HEK293T (cell line): ENCODE measurements around the gene VRK1.

Experiments used
- CTCF ChIA-PET: fragments of 350-600 bp; formaldehyde crosslinking; extraction: SDS; loops from one replicate; lab custom pipeline; 2021; ENCODE audit warnings: antibody characterized with exemption, inconsistent platforms; lab: Yijun Ruan, JAX
- POLR2A ChIA-PET: fragments of 350-600 bp; formaldehyde crosslinking; extraction: SDS; loops from one replicate; lab custom pipeline; 2020; ENCODE audit warnings: antibody characterized with exemption, inconsistent platforms; lab: Yijun Ruan, JAX
- DNase-seq: peaks from one replicate; pipeline ENCODE4 v3.0.0; 2012; ENCODE audit warnings: mixed read lengths; ENCODE audit errors: extremely low spot score
- ARNT ChIP-seq: fragments of 450-650 bp; IDR thresholded peaks from 2 replicates; pipeline ENCODE4 v1.6.1; 2017; ENCODE audit warnings: mild to moderate bottlenecking
- BHLHE40 ChIP-seq: fragments of 450-650 bp; IDR thresholded peaks from 2 replicates; pipeline ENCODE4 v1.6.1; 2016; ENCODE audit warnings: mild to moderate bottlenecking, moderate library complexity, borderline replicate concordance
- CTBP1 ChIP-seq: fragments of 450-650 bp; IDR thresholded peaks from 2 replicates; pipeline ENCODE4 v1.6.1; 2016; ENCODE audit warnings: borderline replicate concordance
- ELF4 ChIP-seq: fragments of 450-650 bp; IDR thresholded peaks from 2 replicates; pipeline ENCODE4 v1.6.1; 2017; ENCODE audit warnings: antibody characterized with exemption
- FOXA1 ChIP-seq: fragments of 450-650 bp; IDR thresholded peaks from 2 replicates; pipeline ENCODE4 v1.6.1; 2016; ENCODE audit warnings: mild to moderate bottlenecking
- FOXK2 ChIP-seq: fragments of 450-650 bp; IDR thresholded peaks from 2 replicates; pipeline ENCODE4 v1.6.1; 2016; ENCODE audit warnings: mild to moderate bottlenecking
- FOXM1 ChIP-seq: fragments of 450-650 bp; IDR thresholded peaks from 2 replicates; pipeline ENCODE4 v1.6.1; 2017; ENCODE audit warnings: mild to moderate bottlenecking, borderline replicate concordance
- HDGF ChIP-seq: fragments of 450-650 bp; IDR thresholded peaks from 2 replicates; pipeline ENCODE4 v1.6.1; 2017; ENCODE audit warnings: antibody characterized with exemption, borderline replicate concordance
- L3MBTL2 ChIP-seq: fragments of 450-650 bp; conservative IDR thresholded peaks from 2 replicates; pipeline ENCODE4 v1.6.1; 2016; ENCODE audit warnings: mild to moderate bottlenecking
- LEF1 ChIP-seq: fragments of 450-650 bp; IDR thresholded peaks from 2 replicates; pipeline ENCODE4 v1.6.1; 2017; ENCODE audit warnings: mild to moderate bottlenecking, borderline replicate concordance
- NFRKB ChIP-seq: fragments of 450-650 bp; IDR thresholded peaks from 2 replicates; pipeline ENCODE4 v1.6.1; 2016; ENCODE audit warnings: mild to moderate bottlenecking, moderate library complexity
- SP1 ChIP-seq: fragments of 450-650 bp; IDR thresholded peaks from 2 replicates; pipeline ENCODE4 v1.6.1; 2017
- SUZ12 ChIP-seq: fragments of 450-650 bp; IDR thresholded peaks from 2 replicates; pipeline ENCODE4 v1.6.1; 2016; ENCODE audit warnings: mild to moderate bottlenecking
- TARDBP ChIP-seq: fragments of 450-650 bp; IDR thresholded peaks from 2 replicates; pipeline ENCODE4 v1.6.1; 2016
- ZNF384 ChIP-seq: fragments of 450-650 bp; IDR thresholded peaks from 2 replicates; pipeline ENCODE4 v1.6.1; 2016
- TF ChIP-seq, protein P1 (sequence below): fragments of 450-650 bp; IDR thresholded peaks from 2 replicates; pipeline ENCODE4 v1.6.1; 2016

Gene VRK1, protein sequence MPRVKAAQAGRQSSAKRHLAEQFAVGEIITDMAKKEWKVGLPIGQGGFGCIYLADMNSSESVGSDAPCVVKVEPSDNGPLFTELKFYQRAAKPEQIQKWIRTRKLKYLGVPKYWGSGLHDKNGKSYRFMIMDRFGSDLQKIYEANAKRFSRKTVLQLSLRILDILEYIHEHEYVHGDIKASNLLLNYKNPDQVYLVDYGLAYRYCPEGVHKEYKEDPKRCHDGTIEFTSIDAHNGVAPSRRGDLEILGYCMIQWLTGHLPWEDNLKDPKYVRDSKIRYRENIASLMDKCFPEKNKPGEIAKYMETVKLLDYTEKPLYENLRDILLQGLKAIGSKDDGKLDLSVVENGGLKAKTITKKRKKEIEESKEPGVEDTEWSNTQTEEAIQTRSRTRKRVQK

DNA sequence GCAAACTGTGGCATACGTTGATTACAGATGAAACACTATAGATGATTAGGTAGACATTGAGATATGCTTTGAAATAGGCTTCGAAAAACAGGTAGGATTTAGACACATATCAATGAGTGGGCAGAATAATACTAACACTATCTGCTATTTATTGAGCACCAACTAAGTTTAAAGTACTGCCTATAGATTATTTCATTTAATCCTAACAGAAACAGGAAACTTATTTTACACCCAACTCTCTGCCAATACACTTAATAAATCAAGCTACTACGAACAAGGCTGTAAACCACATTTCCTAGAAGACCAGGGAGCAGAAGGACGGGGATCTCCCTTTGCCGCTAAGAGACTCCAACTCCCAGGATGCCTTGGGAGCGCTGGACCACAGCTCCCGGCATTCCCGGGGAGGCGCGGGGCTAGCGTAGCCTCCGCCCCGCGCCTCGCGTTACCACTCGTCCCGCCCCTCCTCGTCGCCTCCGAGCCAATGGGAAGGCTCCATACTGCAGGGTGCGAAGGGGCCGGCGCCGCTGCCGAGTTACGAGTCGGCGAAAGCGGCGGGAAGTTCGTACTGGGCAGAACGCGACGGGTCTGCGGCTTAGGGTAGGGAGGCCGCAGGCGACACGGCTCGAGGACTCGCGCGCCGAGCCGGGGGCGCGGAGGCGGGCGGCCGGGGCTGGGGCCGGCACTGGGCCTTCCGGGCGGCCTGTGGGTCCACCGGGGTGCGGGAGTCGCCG is at the start of gene VRK1:
Gene VRK1 (plus strand): TSS at position 532 of the 731 bp plus-strand sequence. CDS start 36,090 bp downstream, outside the sequence.
- DNase-seq = peak; percentile 94
- ChIA-PET CTCF (interaction anchor here (1.1 kb wide), 1 partner anchor 341 kb away, joined by 3 read pairs; no protein-coding TSS in a partner anchor), POLR2A (interaction anchor here (0.6 to 1.2 kb wide), 3 partner anchors 11 to 56 kb away, joined by 4 to 5 read pairs (median 5); no protein-coding TSS in a partner anchor)
- no peak for TF ChIP-seq ELF4
- peak; percentile 58; the same call in 1 of the 2 replicates for TF ChIP-seq SUZ12
- TF ChIP-seq ARNT = peak; percentile 39; the same call in 1 of the 2 replicates
- peak; percentile 87 for TF ChIP-seq L3MBTL2
- no peak for TF ChIP-seq SP1
- TF ChIP-seq LEF1 = no peak
- TF ChIP-seq ZNF384 = no peak
- no peak for TF ChIP-seq BHLHE40
- peak; percentile 32; the same call in 1 of the 2 replicates for TF ChIP-seq FOXM1
- TF ChIP-seq, protein P1, sequence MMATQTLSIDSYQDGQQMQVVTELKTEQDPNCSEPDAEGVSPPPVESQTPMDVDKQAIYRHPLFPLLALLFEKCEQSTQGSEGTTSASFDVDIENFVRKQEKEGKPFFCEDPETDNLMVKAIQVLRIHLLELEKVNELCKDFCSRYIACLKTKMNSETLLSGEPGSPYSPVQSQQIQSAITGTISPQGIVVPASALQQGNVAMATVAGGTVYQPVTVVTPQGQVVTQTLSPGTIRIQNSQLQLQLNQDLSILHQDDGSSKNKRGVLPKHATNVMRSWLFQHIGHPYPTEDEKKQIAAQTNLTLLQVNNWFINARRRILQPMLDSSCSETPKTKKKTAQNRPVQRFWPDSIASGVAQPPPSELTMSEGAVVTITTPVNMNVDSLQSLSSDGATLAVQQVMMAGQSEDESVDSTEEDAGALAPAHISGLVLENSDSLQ = no peak
- no peak for TF ChIP-seq CTBP1

DNA sequence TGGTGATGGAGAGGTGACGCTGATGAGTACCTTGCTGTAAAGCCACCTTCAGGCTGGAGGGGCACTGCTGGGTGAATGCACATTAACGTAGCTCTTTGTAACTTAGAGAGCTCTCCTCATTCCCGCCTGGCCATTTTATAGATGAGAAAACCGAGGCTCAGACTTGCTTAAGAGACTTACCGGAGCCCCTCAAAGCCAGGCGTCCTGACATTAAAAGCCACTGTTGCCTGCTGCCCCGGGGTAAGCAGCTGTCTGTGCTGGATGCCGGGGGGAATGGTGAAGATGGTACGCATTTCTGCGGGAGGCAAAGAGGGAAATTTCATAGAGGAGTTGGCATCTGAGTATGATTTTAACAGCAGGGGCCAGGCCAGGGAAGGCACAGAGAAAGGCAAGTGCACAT is 49.6 kb upstream of the VRK1 start:
- POLR2A ChIA-PET = no interaction called here
- DNase-seq = no peak
- TF ChIP-seq SUZ12 (no peak), ARNT (no peak), NFRKB (no peak), ZNF384 (no peak), TARDBP (no peak), FOXK2 (no peak), SP1 (no peak)
- CTCF ChIA-PET = interaction anchor here (0.7 kb wide), 1 partner anchor 107 kb away, joined by 3 read pairs; no protein-coding TSS in a partner anchor

DNA sequence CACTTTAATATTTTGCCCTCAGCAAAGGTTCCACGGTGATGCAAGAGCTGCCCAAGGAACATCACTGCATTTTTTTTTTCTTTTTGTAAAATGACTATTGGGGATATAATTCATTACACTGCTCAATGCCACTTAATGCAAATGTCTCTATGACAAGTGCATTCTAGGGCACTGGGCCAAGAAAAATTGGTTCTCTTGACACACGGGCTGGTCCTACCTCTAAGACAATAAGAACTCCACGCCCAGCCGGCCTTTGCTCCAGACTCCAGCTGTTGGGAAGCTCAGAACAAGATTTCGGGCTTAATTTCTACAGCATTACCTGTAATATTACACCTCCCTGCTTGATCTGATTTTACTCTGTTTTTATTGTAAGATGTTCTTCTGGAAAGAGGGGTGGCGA is 48.8 kb upstream of the VRK1 start:
- TF ChIP-seq CTBP1 (no peak), ELF4 (no peak), NFRKB (no peak), FOXM1 (no peak), ARNT (no peak), FOXK2 (no peak), HDGF (no peak), FOXA1 (no peak), TARDBP (no peak), BHLHE40 (no peak), LEF1 (no peak), SUZ12 (no peak), ZNF384 (no peak), SP1 (no peak)
- TF ChIP-seq, protein P1 = no peak
- DNase-seq = no peak
- ChIA-PET CTCF (interaction anchor here (0.7 kb wide), 1 partner anchor 107 kb away, joined by 3 read pairs; no protein-coding TSS in a partner anchor), POLR2A (no interaction called here)

DNA sequence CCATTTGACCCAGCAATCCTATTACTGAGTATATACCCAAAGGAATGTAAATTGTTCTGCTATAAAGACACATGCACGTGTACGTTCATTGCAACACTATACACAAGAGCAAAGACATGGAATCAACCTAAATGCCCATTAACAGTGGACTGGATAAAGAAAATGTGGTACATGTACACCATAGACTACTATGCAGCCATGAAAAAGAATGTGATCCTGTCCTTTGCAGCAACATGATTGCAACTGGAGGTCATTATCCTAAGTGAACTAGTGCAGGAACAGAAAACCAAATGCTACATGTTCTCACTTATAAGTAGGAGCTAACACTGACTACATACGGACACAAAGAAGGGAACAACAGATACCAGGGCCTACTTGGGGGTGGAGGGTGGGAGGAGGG is 45.7 kb upstream of the VRK1 start:
- POLR2A ChIA-PET = no interaction called here
- CTCF ChIA-PET = no interaction called here

GRCh38 chr14:96752125-96752524 is 45.1 kb upstream of the VRK1 start:
- ChIA-PET CTCF (no interaction called here), POLR2A (no interaction called here)
- TF ChIP-seq LEF1 = no peak
- no peak for TF ChIP-seq FOXA1
- TF ChIP-seq FOXM1 = no peak
- TF ChIP-seq ELF4 = no peak
- TF ChIP-seq NFRKB = no peak
- DNase-seq = no peak

More for the DNA sequence above, 45.7 kb upstream of the VRK1 start:
- TF ChIP-seq L3MBTL2 (no peak), ARNT (no peak), ELF4 (no peak), TARDBP (no peak), BHLHE40 (no peak), FOXA1 (no peak), HDGF (no peak), SP1 (no peak), NFRKB (no peak), FOXK2 (no peak), ZNF384 (no peak), CTBP1 (no peak), LEF1 (no peak)
- TF ChIP-seq, protein P1 = no peak
- no peak for DNase-seq

GRCh38 chr14:96752594-96752993 is 44.6 kb upstream of the VRK1 start:
- ChIA-PET POLR2A (no interaction called here), CTCF (no interaction called here)
- no peak for TF ChIP-seq TARDBP
- TF ChIP-seq NFRKB = no peak
- TF ChIP-seq ZNF384 = no peak
- TF ChIP-seq FOXK2 = no peak
- TF ChIP-seq FOXA1 = no peak
- TF ChIP-seq ARNT = no peak
- no peak for TF ChIP-seq HDGF
- no peak for DNase-seq
